H1 (cell line): Measurements from ENCODE around the gene ZFR. TPM values are rescaled to one million over a fixed set of nuclear protein-coding genes. Genes with fewer than 3 reads are reported as not detected.

Experiments
- CTCF ChIA-PET: fragments of 300-600 bp; sonication (Branson Sonifier 250); formaldehyde crosslinking; loops from one replicate; lab custom pipeline; 2021; ENCODE audit not compliant: partially characterized antibody; lab: Charles Lee
- POLR2A ChIA-PET: fragments of 300-600 bp; sonication (Branson Sonifier 250); formaldehyde crosslinking; loops from one replicate; lab custom pipeline; 2021; ENCODE audit warnings: inconsistent platforms; ENCODE audit not compliant: partially characterized antibody; lab: Charles Lee
- DNase-seq, 2 experiments: peaks; one replicate each; pipeline versions ENCODE4 v3.0.0 to v3.0.0-alpha.2; 2010 to 2022; ENCODE audit warnings: low spot score in 2 of 2, low read depth in 1 of 2, mixed read lengths in 1 of 2
- FAIRE-seq: peaks from 2 replicates; lab custom pipeline; 2011; peaks lifted over from hg19 to GRCh38; lab: Jason Lieb, UNC
- H2AFZ ChIP-seq: 2 replicates; pipeline ENCODE4 v1.8.1; 2012; ENCODE audit warnings: low read length, inconsistent platforms
- H2AK5ac ChIP-seq: 2 replicates; pipeline ENCODE4 v1.6.1; 2013; ENCODE audit warnings: low read depth, low read length
- H2BK120ac ChIP-seq: replicated peaks from 2 replicates; pipeline ENCODE3; 2013; ENCODE audit warnings: low read depth, low read length, inconsistent platforms
- H2BK12ac ChIP-seq: 2 replicates; pipeline ENCODE4 v1.6.1; 2013; ENCODE audit warnings: low read depth, low read length
- H2BK15ac ChIP-seq: 2 replicates; pipeline ENCODE4 v1.6.1; 2013; ENCODE audit warnings: low read length
- H2BK20ac ChIP-seq: 2 replicates; pipeline ENCODE4 v1.6.1; 2013; ENCODE audit warnings: low read length
- H2BK5ac ChIP-seq: 2 replicates; pipeline ENCODE4 v1.6.1; 2013; ENCODE audit warnings: low read depth, low read length
- H3K14ac ChIP-seq: 2 replicates; pipeline ENCODE4 v1.6.1; 2013; ENCODE audit warnings: inconsistent platforms; ENCODE audit not compliant: insufficient read length
- H3K18ac ChIP-seq: 2 replicates; pipeline ENCODE4 v1.6.1; 2013; ENCODE audit warnings: low read length; ENCODE audit errors: extremely low read depth
- H3K23ac ChIP-seq: 2 replicates; pipeline ENCODE4 v1.6.1; 2013; ENCODE audit warnings: inconsistent platforms; ENCODE audit not compliant: insufficient read length
- H3K23me2 ChIP-seq: 2 replicates; pipeline ENCODE4 v1.6.1; 2013; ENCODE audit warnings: low read depth, low read length
- H3K27ac ChIP-seq: 2 replicates; pipeline ENCODE4 v1.6.1; 2011; ENCODE audit warnings: low read depth, low read length, inconsistent platforms
- H3K27me3 ChIP-seq, 4 experiments: replicated peaks in 1 of 4; 1 replicate in 1 of 4; 2 replicates in 3 of 4; pipeline versions ENCODE4 v1.6.1 to v1.8.1; 2011 to 2013; ENCODE audit warnings: low read length in 3 of 4, mild to moderate bottlenecking in 3 of 4, inconsistent platforms in 2 of 4, mixed read lengths in 2 of 4, moderate library complexity in 1 of 4; ENCODE audit not compliant: control insufficient read depth in 3 of 4, insufficient read depth in 3 of 4; ENCODE audit errors: extremely low read depth in 1 of 4
- H3K36me3 ChIP-seq, 4 experiments: 2 replicates each; pipeline versions ENCODE4 v1.6.1 to v1.8.1; 2011 to 2013; ENCODE audit warnings: mild to moderate bottlenecking in 4 of 4, low read length in 3 of 4, moderate library complexity in 2 of 4, control low read depth in 1 of 4, inconsistent platforms in 1 of 4; ENCODE audit not compliant: insufficient read depth in 4 of 4, control insufficient read depth in 2 of 4
- H3K4ac ChIP-seq: replicated peaks from 2 replicates; pipeline ENCODE3; 2013; ENCODE audit warnings: low read length, low read depth, mixed read lengths, inconsistent platforms; ENCODE audit not compliant: insufficient read length
- H3K4me1 ChIP-seq, 4 experiments: replicated peaks in 1 of 4; 1 replicate in 1 of 4; 2 replicates in 3 of 4; pipeline versions ENCODE4 v1.6.1 to v1.8.1; 2011 to 2013; ENCODE audit warnings: low read length in 3 of 4, inconsistent platforms in 2 of 4, mixed read lengths in 1 of 4; ENCODE audit not compliant: insufficient read depth in 4 of 4, control insufficient read depth in 3 of 4
- H3K4me2 ChIP-seq, 2 experiments: 2 replicates each; pipeline versions ENCODE4 v1.6.1 to v1.8.1; 2011 to 2013; ENCODE audit warnings: low read depth in 2 of 2, low read length in 2 of 2, control low read depth in 1 of 2, inconsistent platforms in 1 of 2, mild to moderate bottlenecking in 1 of 2; ENCODE audit not compliant: insufficient read depth in 1 of 2
- H3K4me3 ChIP-seq, 4 experiments: fragments of 200-600, 300-600 bp in 1 of 4; sonication (generic), shearing (Covaris generic), sonication (Bioruptor Twin) in 1 of 4; 2 replicates each; pipeline versions ENCODE4 v1.5.1 to v1.8.1; 2011 to 2016; ENCODE audit warnings: low read length in 4 of 4, low read depth in 3 of 4, control low read depth in 2 of 4, inconsistent platforms in 2 of 4, mild to moderate bottlenecking in 2 of 4, mixed read lengths in 1 of 4, moderate library complexity in 1 of 4; ENCODE audit not compliant: insufficient read depth in 2 of 4; ENCODE audit errors: extremely low read depth in 1 of 4
- H3K56ac ChIP-seq: replicated peaks from 2 replicates; pipeline ENCODE3; 2013; ENCODE audit warnings: low read depth, mild to moderate bottlenecking, mixed read lengths, low read length, inconsistent platforms; ENCODE audit not compliant: insufficient read length
- H3K79me1 ChIP-seq: 2 replicates; pipeline ENCODE4 v1.6.1; 2013; ENCODE audit warnings: low read depth, low read length, control low read depth
- H3K79me2 ChIP-seq, 2 experiments: 2 replicates each; pipeline versions ENCODE4 v1.6.1 to v1.8.1; 2012 to 2013; ENCODE audit warnings: low read length in 2 of 2, mild to moderate bottlenecking in 2 of 2, inconsistent platforms in 1 of 2; ENCODE audit not compliant: insufficient read depth in 2 of 2, control insufficient read depth in 1 of 2
- H3K9ac ChIP-seq, 4 experiments: replicated peaks in 1 of 4; 1 replicate in 1 of 4; 2 replicates in 3 of 4; pipeline versions ENCODE4 v1.6.1 to v1.8.1; 2011 to 2013; ENCODE audit warnings: low read depth in 3 of 4, low read length in 3 of 4, control low read depth in 2 of 4, mild to moderate bottlenecking in 2 of 4, moderate library complexity in 2 of 4, inconsistent platforms in 1 of 4; ENCODE audit errors: extremely low read depth in 1 of 4
- H3K9me3 ChIP-seq, 2 experiments: 2 replicates each; pipeline versions ENCODE4 v1.6.1 to v1.8.1; 2012 to 2013; ENCODE audit warnings: mild to moderate bottlenecking in 2 of 2, moderate library complexity in 2 of 2, control low read depth in 1 of 2, inconsistent platforms in 1 of 2, low read depth in 1 of 2, low read length in 1 of 2, mixed read lengths in 1 of 2; ENCODE audit not compliant: insufficient read depth in 2 of 2
- H4K20me1 ChIP-seq, 2 experiments: replicated peaks in 1 of 2; 2 replicates each; pipeline versions ENCODE3 to v1.8.1; 2011 to 2013; ENCODE audit warnings: inconsistent platforms in 2 of 2, low read length in 2 of 2, mild to moderate bottlenecking in 1 of 2; ENCODE audit not compliant: insufficient read depth in 2 of 2, control insufficient read depth in 1 of 2
- H4K5ac ChIP-seq: 2 replicates; pipeline ENCODE4 v1.6.1; 2013; ENCODE audit warnings: low read length, low read depth, mixed read lengths, inconsistent platforms; ENCODE audit not compliant: insufficient read length
- H4K8ac ChIP-seq: 2 replicates; pipeline ENCODE4 v1.8.0; 2013; ENCODE audit warnings: mild to moderate bottlenecking, moderate library complexity, low read length, inconsistent platforms; ENCODE audit not compliant: insufficient read depth; ENCODE audit errors: extremely low read depth
- H4K91ac ChIP-seq: replicated peaks from 2 replicates; pipeline ENCODE3; 2013; ENCODE audit warnings: low read length, mixed read lengths, inconsistent platforms; ENCODE audit not compliant: insufficient read length
- CBX5 ChIP-seq: fragments of 300-800, 300-1000 bp; sonication (generic); IDR thresholded peaks from 2 replicates; pipeline ENCODE4 v1.7.1; 2016; ENCODE audit warnings: antibody characterized with exemption, low read length, low read depth
- CBX8 ChIP-seq: fragments of 300-800, 300-1000 bp; sonication (generic); IDR thresholded peaks from 2 replicates; pipeline ENCODE4 v1.7.1; 2016; ENCODE audit warnings: low read depth, low read length, borderline replicate concordance
- KDM5A ChIP-seq: fragments of 200-600 bp; IDR thresholded peaks from 2 replicates; pipeline ENCODE4 v1.7.1; 2012; ENCODE audit warnings: mild to moderate bottlenecking, low read length, inconsistent platforms, mixed read lengths
- MAFK ChIP-seq: IDR thresholded peaks from 2 replicates; pipeline ENCODE4 v1.6.1; 2012; ENCODE audit warnings: low read depth, mild to moderate bottlenecking, improper control_type of control experiment, low read length
- NRF1 ChIP-seq: IDR thresholded peaks from 2 replicates; pipeline ENCODE4 v1.6.1; 2011; ENCODE audit warnings: mild to moderate bottlenecking, low read depth, low read length, improper control_type of control experiment
- RFX5 ChIP-seq: IDR thresholded peaks from 2 replicates; pipeline ENCODE4 v1.6.1; 2011; ENCODE audit warnings: low read depth, low read length, improper control_type of control experiment, borderline replicate concordance
- TBP ChIP-seq: IDR thresholded peaks from 2 replicates; pipeline ENCODE4 v1.6.1; 2011; ENCODE audit warnings: low read depth, low read length, improper control_type of control experiment
- WGBS, 2 experiments: shearing (Covaris generic) in 1 of 2; methylation state at CpG; one replicate each; pipeline versions ENCODE4 v1.1.6 to v1.1.7; 2013 to 2015; ENCODE audit warnings: low lambda C conversion rate in 2 of 2, mixed read lengths in 2 of 2, inconsistent platforms in 1 of 2, low coverage in 1 of 2, missing lambda C conversion rate in 1 of 2; ENCODE audit not compliant: insufficient replicate concordance in 2 of 2, insufficient coverage in 1 of 2, insufficient read length in 1 of 2; ENCODE audit errors: extremely low coverage in 1 of 2, missing lambda C conversion rate in 1 of 2; 5-methylcytosine and 5-hydroxymethylcytosine counted together
- polyA plus RNA-seq, 7 experiments: library from polyadenylated mRNA; depleted of rRNA in 3 of 7; stranded (reverse) in 5 of 7; unstranded in 2 of 7; fragments of >200 nt in 5 of 7; fragments of 200-250 nt in 2 of 7; gene quantifications; 1 replicate in 5 of 7; 2 replicates in 1 of 7; 4 replicates in 1 of 7; pipeline versions ENCODE4 v1.2.1 to v1.2.3, GENCODE V29; 2011 to 2013; ENCODE audit warnings: missing spikeins in 2 of 7, mixed read lengths in 2 of 7
- total RNA-seq: library from RNA; stranded (reverse); fragmentation: NEBNext Ultra II Directional; extraction: Animal tissue kit (Norgen Biotek cat#: 25700); gene quantifications from 2 replicates; pipeline ENCODE4 v1.2.1, GENCODE V29; 2021

Gene ZFR
- total and polyA plus RNA-seq, 2 of the 8 experiments (the other 6 are each of a cell fraction or from before 2014, with no cell fraction given) = 68.8 to 92.7 TPM

DNA sequence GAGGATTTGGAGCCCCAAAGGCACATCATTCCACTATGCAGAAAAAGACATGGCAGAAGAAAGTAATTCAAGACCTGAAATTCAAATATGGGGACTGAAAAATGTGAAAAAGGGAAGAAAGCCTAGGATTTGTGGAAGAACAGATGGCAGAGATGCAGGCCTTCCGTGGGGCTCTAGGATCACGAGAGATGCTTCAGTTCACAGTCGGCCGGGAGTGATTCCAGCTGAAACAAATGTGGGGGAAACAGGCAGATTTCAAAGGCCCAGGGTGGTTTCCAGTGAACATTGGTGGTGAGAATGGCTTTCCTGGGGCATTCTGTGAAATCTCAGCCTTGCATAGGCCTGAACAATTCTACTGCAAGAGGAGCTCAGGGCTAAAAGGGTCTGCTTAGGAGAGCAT is 34.6 kb upstream of the ZFR start:
- H3K27me3 ChIP-seq = no peaks in the 10 kb centered on the region

More for the DNA sequence above, 34.6 kb upstream of the ZFR start:
- Histone ChIP-seq H3K18ac (no peak overlapping the region), H3K27ac (no peak overlapping the region), H2BK120ac (no peak overlapping the region), H3K9ac (no peak overlapping the region), H3K36me3 (no peaks in the 10 kb centered on the region), H2AFZ (no peak overlapping the region), H3K23ac (no peak overlapping the region), H3K4ac (no peak overlapping the region), H2BK5ac (no peak overlapping the region), H2AK5ac (no peak overlapping the region), H4K20me1 (no peaks in the 10 kb centered on the region), H4K91ac (no peak overlapping the region), H3K23me2 (no peaks in the 10 kb centered on the region), H3K14ac (no peak overlapping the region), H4K5ac (no peak overlapping the region), H2BK20ac (no peak overlapping the region), H3K79me1 (no peaks in the 10 kb centered on the region), H3K79me2 (no peaks in the 10 kb centered on the region), H3K4me2 (no peak overlapping the region), H2BK12ac (no peak overlapping the region), H3K4me3 (no peak overlapping the region), H2BK15ac (no peak overlapping the region), H3K56ac (no peak overlapping the region), H4K8ac (no peak overlapping the region), H3K9me3 (no peaks in the 10 kb centered on the region), H3K4me1 (peaks cover 2 to 8% (median 6%) of the 10 kb centered on the region in 4 experiments; a peak in 5 of 7 replicates)
- WGBS, 2 experiments = 67% methylated on average over 4 of the region's 4 CpGs; no CpG with 5 or more reads in 1 of the 2 experiments
- DNase-seq (no peak), FAIRE-seq (no peak)
- ChIA-PET POLR2A (no interaction called here), CTCF (interaction anchor here (0.6 to 1.2 kb wide), 6 partner anchors 10 to 1443 kb away, joined by 3 to 6 read pairs (median 4); no protein-coding TSS in a partner anchor)
- no peak for TF ChIP-seq KDM5A
- TF ChIP-seq RFX5 = no peak
- no peak for TF ChIP-seq NRF1
- TF ChIP-seq CBX8 = no peak
- no peak for TF ChIP-seq MAFK
- no peak for TF ChIP-seq CBX5
- TF ChIP-seq TBP = no peak
